Measurements from ENCODE around the gene DNAAF8.

Gene DNAAF8

GRCh38 chr16:4700997-4701743 is 33.2 kb upstream of the DNAAF8 start:
- no peaks in the 10 kb centered on the region for H3K9me3 Mint-ChIP-seq
- no peaks in the 10 kb centered on the region for H3K27me3 Mint-ChIP-seq
- H3K4me3 Mint-ChIP-seq: no peak overlapping the region
- H3K36me3 Mint-ChIP-seq: peaks cover 24% of the 10 kb centered on the region
- no peak for ATAC-seq
- H3K4me1 Mint-ChIP-seq: no peaks in the 10 kb centered on the region
- H3K27ac Mint-ChIP-seq: no peak overlapping the region

GRCh38 chr16:4701791-4702465 is 32.4 kb upstream of the DNAAF8 start:
- no peaks in the 10 kb centered on the region for H3K4me1 Mint-ChIP-seq
- no peaks in the 10 kb centered on the region for H3K27me3 Mint-ChIP-seq
- no peak overlapping the region for H3K4me3 Mint-ChIP-seq
- no peaks in the 10 kb centered on the region for H3K9me3 Mint-ChIP-seq
- H3K27ac Mint-ChIP-seq: no peak overlapping the region
- peaks cover 31% of the 10 kb centered on the region for H3K36me3 Mint-ChIP-seq
- ATAC-seq: no peak

GRCh38 chr16:4702466-4702808 is 31.9 kb upstream of the DNAAF8 start:
- Mint-ChIP-seq H3K9me3 (no peaks in the 10 kb centered on the region), H3K4me1 (no peaks in the 10 kb centered on the region), H3K4me3 (no peak overlapping the region), H3K27ac (no peak overlapping the region), H3K27me3 (no peaks in the 10 kb centered on the region), H3K36me3 (peaks cover 36% of the 10 kb centered on the region)
- ATAC-seq: no peak

- H3K4me1 Mint-ChIP-seq: no peaks in the 10 kb centered on the region
- peaks cover 40% of the 10 kb centered on the region for H3K36me3 Mint-ChIP-seq
Observed at GRCh38 chr16:4703906-4704305, 30.4 kb upstream of the DNAAF8 start.

GRCh38 chr16:4704491-4704890 is 29.8 kb upstream of the DNAAF8 start:
- Mint-ChIP-seq H3K27ac (no peak overlapping the region), H3K9me3 (no peaks in the 10 kb centered on the region), H3K27me3 (no peaks in the 10 kb centered on the region), H3K36me3 (peaks cover 37% of the 10 kb centered on the region), H3K4me1 (no peaks in the 10 kb centered on the region), H3K4me3 (no peak overlapping the region)
- no peak for ATAC-seq

More at GRCh38 chr16:4703906-4704305, 30.4 kb upstream of the DNAAF8 start:
- no peak for ATAC-seq
- H3K27ac Mint-ChIP-seq: no peak overlapping the region
- H3K4me3 Mint-ChIP-seq: no peak overlapping the region
- H3K9me3 Mint-ChIP-seq: no peaks in the 10 kb centered on the region
- H3K27me3 Mint-ChIP-seq: no peaks in the 10 kb centered on the region

- ATAC-seq: no peak
- no peaks in the 10 kb centered on the region for H3K9me3 Mint-ChIP-seq
- H3K27me3 Mint-ChIP-seq: no peaks in the 10 kb centered on the region
- no peak overlapping the region for H3K4me3 Mint-ChIP-seq
- H3K27ac Mint-ChIP-seq: no peak overlapping the region
- H3K36me3 Mint-ChIP-seq: peaks cover 37% of the 10 kb centered on the region
- no peaks in the 10 kb centered on the region for H3K4me1 Mint-ChIP-seq
Observed at GRCh38 chr16:4704913-4705312, 29.4 kb upstream of the DNAAF8 start.

GRCh38 chr16:4706871-4707270 is 27.5 kb upstream of the DNAAF8 start:
- no peaks in the 10 kb centered on the region for H3K9me3 Mint-ChIP-seq
- no peak for ATAC-seq
- no peaks in the 10 kb centered on the region for H3K4me1 Mint-ChIP-seq
- peaks cover 40% of the 10 kb centered on the region for H3K36me3 Mint-ChIP-seq
- H3K4me3 Mint-ChIP-seq: no peak overlapping the region
- H3K27me3 Mint-ChIP-seq: no peaks in the 10 kb centered on the region
- H3K27ac Mint-ChIP-seq: no peak overlapping the region

GRCh38 chr16:4709481-4709880 is 24.9 kb upstream of the DNAAF8 start:
- Mint-ChIP-seq H3K36me3 (peaks cover 52% of the 10 kb centered on the region), H3K4me3 (no peak overlapping the region), H3K9me3 (no peaks in the 10 kb centered on the region), H3K4me1 (no peaks in the 10 kb centered on the region), H3K27me3 (no peaks in the 10 kb centered on the region), H3K27ac (no peak overlapping the region)
- ATAC-seq: no peak

GRCh38 chr16:4713663-4714501 is 20.5 kb upstream of the DNAAF8 start:
- Mint-ChIP-seq H3K9me3 (no peaks in the 10 kb centered on the region), H3K4me3 (no peak overlapping the region), H3K27ac (no peak overlapping the region), H3K4me1 (peaks cover 9% of the 10 kb centered on the region), H3K36me3 (peaks cover 34% of the 10 kb centered on the region), H3K27me3 (no peaks in the 10 kb centered on the region)
- ATAC-seq: no peak

- Mint-ChIP-seq H3K27ac (no peak overlapping the region), H3K27me3 (no peaks in the 10 kb centered on the region), H3K4me1 (peaks cover 15% of the 10 kb centered on the region), H3K36me3 (peaks cover 26% of the 10 kb centered on the region), H3K9me3 (no peaks in the 10 kb centered on the region), H3K4me3 (no peak overlapping the region)
- ATAC-seq: no peak
Observed at GRCh38 chr16:4714996-4715395, 19.3 kb upstream of the DNAAF8 start.

- peak overlapping the region; percentile 14 for H3K27ac Mint-ChIP-seq
- no peak for ATAC-seq
- no peaks in the 10 kb centered on the region for H3K27me3 Mint-ChIP-seq
Observed at GRCh38 chr16:4718466-4718865, 15.9 kb upstream of the DNAAF8 start.

GRCh38 chr16:4723071-4723767 is 11.1 kb upstream of the DNAAF8 start:
- no peak for ATAC-seq
- Mint-ChIP-seq H3K36me3 (peaks cover 26% of the 10 kb centered on the region), H3K27ac (no peak overlapping the region), H3K4me3 (no peak overlapping the region), H3K27me3 (no peaks in the 10 kb centered on the region), H3K9me3 (no peaks in the 10 kb centered on the region), H3K4me1 (peaks cover 13% of the 10 kb centered on the region)

More at GRCh38 chr16:4718466-4718865, 15.9 kb upstream of the DNAAF8 start:
- Mint-ChIP-seq H3K36me3 (peaks cover 16% of the 10 kb centered on the region), H3K4me3 (no peak overlapping the region), H3K9me3 (no peaks in the 10 kb centered on the region), H3K4me1 (peaks cover 15% of the 10 kb centered on the region)

GRCh38 chr16:4724661-4725270 is 9.6 kb upstream of the DNAAF8 start:
- Mint-ChIP-seq H3K27me3 (no peaks in the 10 kb centered on the region), H3K9me3 (no peaks in the 10 kb centered on the region), H3K36me3 (peaks cover 26% of the 10 kb centered on the region), H3K27ac (no peak overlapping the region), H3K4me3 (no peak overlapping the region), H3K4me1 (no peaks in the 10 kb centered on the region)
- ATAC-seq: no peak

GRCh38 chr16:4726616-4727015 is 7.7 kb upstream of the DNAAF8 start:
- Mint-ChIP-seq H3K4me3 (no peak overlapping the region), H3K27ac (no peak overlapping the region), H3K9me3 (no peaks in the 10 kb centered on the region), H3K4me1 (no peaks in the 10 kb centered on the region), H3K27me3 (no peaks in the 10 kb centered on the region), H3K36me3 (peaks cover 26% of the 10 kb centered on the region)
- no peak for ATAC-seq

- Mint-ChIP-seq H3K27me3 (no peaks in the 10 kb centered on the region), H3K4me1 (peaks cover 12% of the 10 kb centered on the region), H3K27ac (no peak overlapping the region), H3K4me3 (no peak overlapping the region), H3K9me3 (no peaks in the 10 kb centered on the region), H3K36me3 (peaks cover 18% of the 10 kb centered on the region)
- no peak for ATAC-seq
Observed at GRCh38 chr16:4728676-4729075, 5.7 kb upstream of the DNAAF8 start.
